22Rv1 (cell line): ENCODE results near the gene STMND1.

Experiments used
- H3K27ac ChIP-seq: fragments of 450-650 bp; 2 replicates; pipeline ENCODE4 v1.5.1; 2017
- CTCF ChIP-seq: fragments of 450-650 bp; IDR thresholded peaks from 2 replicates; pipeline ENCODE4 v1.5.1; 2017; ENCODE audit warnings: mild to moderate bottlenecking
- ZFX ChIP-seq: fragments of 450-650 bp; IDR thresholded peaks from 2 replicates; pipeline ENCODE4 v1.6.1; 2017; ENCODE audit warnings: antibody characterized with exemption, borderline replicate concordance

The STMND1 gene

GRCh38 chr6:17157617-17158016, 55.8 kb downstream of the STMND1 start:
- TF ChIP-seq ZFX, result no peak
- no peak for TF ChIP-seq CTCF

GRCh38 chr6:17159240-17159639, 57.4 kb downstream of the STMND1 start:
- H3K27ac ChIP-seq, result peak overlapping the region; percentile 46
- TF ChIP-seq CTCF (no peak), ZFX (no peak)

More at GRCh38 chr6:17157617-17158016, 55.8 kb downstream of the STMND1 start:
- no peak overlapping the region for H3K27ac ChIP-seq

GRCh38 chr6:17161076-17161475, 59.2 kb downstream of the STMND1 start:
- H3K27ac ChIP-seq, result no peak overlapping the region
- TF ChIP-seq CTCF, result no peak
- no peak for TF ChIP-seq ZFX

- H3K27ac ChIP-seq, result no peak overlapping the region
- no peak for TF ChIP-seq ZFX
- TF ChIP-seq CTCF, result no peak
These were observed 63.5 kb downstream of the STMND1 start for GRCh38 chr6:17165383-17165782.

- H3K27ac ChIP-seq, result no peak overlapping the region
- TF ChIP-seq ZFX, result no peak
- peak; percentile 81 for TF ChIP-seq CTCF
These were observed 65.6 kb downstream of the STMND1 start for GRCh38 chr6:17167327-17167979.

- TF ChIP-seq CTCF (no peak), ZFX (no peak)
These were observed 67.4 kb downstream of the STMND1 start for GRCh38 chr6:17169291-17169690.

GRCh38 chr6:17169711-17170110, 67.9 kb downstream of the STMND1 start:
- H3K27ac ChIP-seq, result no peak overlapping the region
- TF ChIP-seq ZFX (no peak), CTCF (no peak)

More at GRCh38 chr6:17169291-17169690, 67.4 kb downstream of the STMND1 start:
- no peak overlapping the region for H3K27ac ChIP-seq
